ENCODE results near the gene C9. TPM values are rescaled to one million over a fixed set of nuclear protein-coding genes. Genes with fewer than 3 reads are reported as not detected.

C9 gene
- polyA plus RNA-seq, 1 donor (not counting 4 experiments of a cell fraction or from before 2014, with no cell fraction given) = 0.04 TPM

DNA sequence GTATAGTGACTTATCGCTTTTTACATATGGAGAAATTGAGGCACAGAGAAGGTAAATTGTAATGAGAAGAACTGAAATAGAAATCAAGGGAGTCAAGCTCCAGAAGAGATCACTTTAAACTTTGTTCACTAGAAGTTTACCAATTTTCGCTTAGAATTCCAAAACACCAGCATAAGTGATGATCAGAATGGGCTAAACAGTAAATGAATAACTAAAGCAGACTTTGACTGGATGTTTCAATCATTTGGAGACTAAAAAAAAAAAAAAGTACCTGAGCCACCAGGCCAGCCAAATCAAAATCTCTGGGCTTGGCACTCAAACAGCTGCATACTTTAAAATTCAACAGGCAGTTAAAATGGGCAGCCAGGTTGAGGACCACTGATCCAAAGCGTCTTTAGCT lies 106.7 kb downstream of the C9 start:
- no peak overlapping the region for H3K4me3 ChIP-seq (ENCODE audit: control insufficient read depth in 2 of 3, extremely low read depth in 1 of 3, insufficient read depth in 2 of 3, low read depth in 1 of 3, low read length in 3 of 3)
- DNase-seq (ENCODE audit: low read depth, low spot score) (no peak), FAIRE-seq (no peak)
- H3K4me1 ChIP-seq (ENCODE audit: control insufficient read depth, extremely low read depth, insufficient read depth, low read length) = peaks cover 17% of the 10 kb centered on the region
- no peaks in the 10 kb centered on the region for H3K9me1 ChIP-seq (ENCODE audit: control insufficient read depth, extremely low read depth, insufficient read depth, low read length)
- dilution Hi-C loops (cut with MboI; ENCODE audit: extremely low pct_ligation_motif_present, low sequenced_read_pairs) = no loop called here
- no peaks in the 10 kb centered on the region for H3K9me3 ChIP-seq (ENCODE audit: control insufficient read depth, low read depth, low read length)
- no peaks in the 10 kb centered on the region for H4K20me1 ChIP-seq (ENCODE audit: control insufficient read depth, extremely low read depth, insufficient read depth, low read length)
- no peaks in the 10 kb centered on the region for H3K27me3 ChIP-seq (ENCODE audit: control insufficient read depth, extremely low read depth, insufficient read depth, low read length)
- no peak for TF ChIP-seq EZH2 (IDR thresholded peaks at IDR 0.05; ENCODE audit: low read length)
- TF ChIP-seq, protein P1, sequence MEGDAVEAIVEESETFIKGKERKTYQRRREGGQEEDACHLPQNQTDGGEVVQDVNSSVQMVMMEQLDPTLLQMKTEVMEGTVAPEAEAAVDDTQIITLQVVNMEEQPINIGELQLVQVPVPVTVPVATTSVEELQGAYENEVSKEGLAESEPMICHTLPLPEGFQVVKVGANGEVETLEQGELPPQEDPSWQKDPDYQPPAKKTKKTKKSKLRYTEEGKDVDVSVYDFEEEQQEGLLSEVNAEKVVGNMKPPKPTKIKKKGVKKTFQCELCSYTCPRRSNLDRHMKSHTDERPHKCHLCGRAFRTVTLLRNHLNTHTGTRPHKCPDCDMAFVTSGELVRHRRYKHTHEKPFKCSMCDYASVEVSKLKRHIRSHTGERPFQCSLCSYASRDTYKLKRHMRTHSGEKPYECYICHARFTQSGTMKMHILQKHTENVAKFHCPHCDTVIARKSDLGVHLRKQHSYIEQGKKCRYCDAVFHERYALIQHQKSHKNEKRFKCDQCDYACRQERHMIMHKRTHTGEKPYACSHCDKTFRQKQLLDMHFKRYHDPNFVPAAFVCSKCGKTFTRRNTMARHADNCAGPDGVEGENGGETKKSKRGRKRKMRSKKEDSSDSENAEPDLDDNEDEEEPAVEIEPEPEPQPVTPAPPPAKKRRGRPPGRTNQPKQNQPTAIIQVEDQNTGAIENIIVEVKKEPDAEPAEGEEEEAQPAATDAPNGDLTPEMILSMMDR (optimal IDR thresholded peaks at IDR 0.05 in 1 of 3, IDR thresholded peaks at IDR 0.05 in 1 of 3, conservative IDR thresholded peaks at IDR 0.05 in 1 of 3; ENCODE audit: extremely low read depth in 1 of 3, insufficient read depth in 2 of 3, low read length in 3 of 3) = no peak
- no peak overlapping the region for H2AFZ ChIP-seq (ENCODE audit: control insufficient read depth, low read length)
- H3K79me2 ChIP-seq (ENCODE audit: control insufficient read depth, insufficient read depth, low read length) = no peaks in the 10 kb centered on the region
- H3K36me3 ChIP-seq (ENCODE audit: control insufficient read depth in 2 of 2, extremely low read depth in 1 of 2, insufficient read depth in 2 of 2, low read length in 2 of 2) = no peaks in the 10 kb centered on the region
- no peak overlapping the region for H3K4me2 ChIP-seq (ENCODE audit: control insufficient read depth, extremely low read depth, insufficient read depth, low read depth, low read length)
- no peak overlapping the region for H3K9ac ChIP-seq (ENCODE audit: control insufficient read depth, extremely low read depth, insufficient read depth, low read length)
- no peak overlapping the region for H3K27ac ChIP-seq (ENCODE audit: control insufficient read depth, insufficient read depth, low read length)

DNA sequence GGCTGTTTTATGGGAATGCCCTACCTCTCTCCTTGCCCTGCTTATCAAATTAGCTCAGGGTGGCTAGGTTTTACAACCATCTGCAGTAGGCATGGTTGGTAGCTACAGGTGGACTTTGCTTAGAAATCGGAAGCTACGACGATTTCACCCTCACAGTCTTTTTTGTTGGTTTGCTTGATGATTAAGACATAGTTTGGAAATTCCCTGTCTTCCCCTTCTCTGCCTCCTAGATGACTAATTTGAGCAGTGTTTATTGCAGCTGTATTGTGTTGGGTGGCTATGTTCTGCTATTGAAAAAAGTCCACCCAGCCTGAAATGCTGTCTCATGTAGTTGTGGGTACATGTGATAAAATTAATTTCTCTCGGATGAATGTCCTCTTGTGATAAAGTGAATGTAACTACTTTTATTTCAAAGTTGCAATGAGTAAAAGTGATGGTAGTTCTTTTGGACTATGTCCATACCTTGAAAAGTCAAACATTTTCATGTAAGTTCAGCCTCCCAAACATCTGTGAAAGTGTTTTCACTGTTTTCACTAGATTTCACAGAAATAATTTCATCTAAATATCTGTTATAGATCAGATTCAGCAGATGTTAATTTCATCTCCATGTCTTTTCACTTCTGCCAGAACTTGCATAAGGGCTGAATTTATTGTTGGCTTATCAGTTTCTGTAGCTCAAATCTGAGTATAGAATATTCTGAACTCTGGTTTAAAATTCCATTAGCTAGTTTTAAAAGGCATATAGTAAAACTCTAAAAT lies 107.6 kb downstream of the C9 start:
- Histone ChIP-seq H3K9me1 (ENCODE audit: control insufficient read depth, extremely low read depth, insufficient read depth, low read length) (no peaks in the 10 kb centered on the region), H3K4me2 (ENCODE audit: control insufficient read depth, extremely low read depth, insufficient read depth, low read depth, low read length) (peak overlapping the region; percentile 69), H3K4me1 (ENCODE audit: control insufficient read depth, extremely low read depth, insufficient read depth, low read length) (peaks cover 17% of the 10 kb centered on the region), H3K79me2 (ENCODE audit: control insufficient read depth, insufficient read depth, low read length) (no peaks in the 10 kb centered on the region), H2AFZ (ENCODE audit: control insufficient read depth, low read length) (no peak overlapping the region), H3K27ac (ENCODE audit: control insufficient read depth, insufficient read depth, low read length) (peak overlapping the region; percentile 87), H3K27me3 (ENCODE audit: control insufficient read depth, extremely low read depth, insufficient read depth, low read length) (no peaks in the 10 kb centered on the region), H4K20me1 (ENCODE audit: control insufficient read depth, extremely low read depth, insufficient read depth, low read length) (no peaks in the 10 kb centered on the region), H3K36me3 (ENCODE audit: control insufficient read depth in 2 of 2, extremely low read depth in 1 of 2, insufficient read depth in 2 of 2, low read length in 2 of 2) (no peaks in the 10 kb centered on the region), H3K9me3 (ENCODE audit: control insufficient read depth, low read depth, low read length) (no peaks in the 10 kb centered on the region), H3K9ac (ENCODE audit: control insufficient read depth, extremely low read depth, insufficient read depth, low read length) (peak overlapping the region; percentile 54), H3K4me3 (ENCODE audit: control insufficient read depth in 2 of 3, extremely low read depth in 1 of 3, insufficient read depth in 2 of 3, low read depth in 1 of 3, low read length in 3 of 3) (peak overlapping the region; percentile 6 to 35 (median 23))
- TF ChIP-seq, protein P1 (optimal IDR thresholded peaks at IDR 0.05 in 1 of 3, IDR thresholded peaks at IDR 0.05 in 1 of 3, conservative IDR thresholded peaks at IDR 0.05 in 1 of 3; ENCODE audit: extremely low read depth in 1 of 3, insufficient read depth in 2 of 3, low read length in 3 of 3) = no peak
- TF ChIP-seq EZH2 (IDR thresholded peaks at IDR 0.05; ENCODE audit: low read length) = no peak
- peak; percentile 73 for DNase-seq (ENCODE audit: low read depth, low spot score)
- peak; percentile 92 for FAIRE-seq
- dilution Hi-C loops (cut with MboI; ENCODE audit: extremely low pct_ligation_motif_present, low sequenced_read_pairs) = no loop called here
